ENCODE results near the gene AMBRA1.

AMBRA1 gene

GRCh38 chr11:46429717-46430116 is 164.1 kb downstream of the AMBRA1 start:
- DNase-seq = no peak

- no peak for DNase-seq
Observed at GRCh38 chr11:46427364-46427763, 166.5 kb downstream of the AMBRA1 start.

- DNase-seq = no peak
Observed at GRCh38 chr11:46426233-46426991, 167.4 kb downstream of the AMBRA1 start.

DNA sequence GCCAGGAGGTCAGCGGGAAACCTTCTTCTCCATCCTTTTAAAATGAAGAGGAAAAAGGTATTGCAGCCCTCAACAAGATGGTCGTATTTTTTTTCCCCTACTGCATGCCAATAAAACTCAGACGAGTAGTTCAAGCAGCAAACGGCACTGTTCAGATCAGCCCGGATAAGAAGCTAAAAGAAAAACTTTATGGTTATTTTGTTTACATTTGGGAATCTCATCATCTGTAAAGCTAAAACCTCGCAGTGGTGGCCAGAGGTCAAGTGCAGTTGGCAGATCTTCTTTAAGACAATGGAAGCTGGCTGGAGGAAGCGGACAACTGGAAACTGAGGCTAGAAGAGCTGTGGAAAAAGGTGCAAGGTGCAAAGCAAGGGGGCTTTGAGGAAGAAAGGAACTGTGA is 171.2 kb downstream of the AMBRA1 start:
- no peak for DNase-seq

DNA sequence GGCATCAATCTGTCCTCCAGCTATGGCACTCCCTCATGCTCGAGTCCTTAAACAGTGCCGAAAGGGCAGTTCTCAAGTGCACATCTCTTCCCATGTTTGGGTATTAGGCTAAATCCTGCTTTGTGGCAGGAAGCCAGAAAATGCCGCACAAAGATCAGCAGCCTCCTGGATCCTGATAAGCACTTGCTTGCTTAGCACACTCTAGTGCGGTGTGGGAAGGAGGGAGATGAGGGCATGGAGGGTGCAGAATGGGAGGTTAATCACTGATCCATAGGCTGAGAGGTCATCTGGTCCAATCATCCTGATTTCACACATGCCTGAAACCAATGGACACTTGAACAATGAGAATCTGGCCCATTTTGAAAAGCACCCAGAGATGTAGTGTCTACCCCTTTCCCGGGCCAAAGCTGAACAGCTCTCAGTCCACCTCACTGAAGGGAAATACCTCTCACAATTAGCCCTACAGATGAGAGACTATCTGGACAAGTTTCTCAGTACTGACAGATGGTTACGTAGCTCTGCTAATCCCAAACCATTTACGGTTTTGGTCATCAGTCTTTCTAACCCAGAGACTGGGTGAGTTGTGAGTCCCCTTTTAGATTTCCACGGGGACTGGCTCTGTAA is 172.5 kb downstream of the AMBRA1 start:
- DNase-seq = no peak

GRCh38 chr11:46420513-46420912 is 173.3 kb downstream of the AMBRA1 start:
- DNase-seq = no peak

DNA sequence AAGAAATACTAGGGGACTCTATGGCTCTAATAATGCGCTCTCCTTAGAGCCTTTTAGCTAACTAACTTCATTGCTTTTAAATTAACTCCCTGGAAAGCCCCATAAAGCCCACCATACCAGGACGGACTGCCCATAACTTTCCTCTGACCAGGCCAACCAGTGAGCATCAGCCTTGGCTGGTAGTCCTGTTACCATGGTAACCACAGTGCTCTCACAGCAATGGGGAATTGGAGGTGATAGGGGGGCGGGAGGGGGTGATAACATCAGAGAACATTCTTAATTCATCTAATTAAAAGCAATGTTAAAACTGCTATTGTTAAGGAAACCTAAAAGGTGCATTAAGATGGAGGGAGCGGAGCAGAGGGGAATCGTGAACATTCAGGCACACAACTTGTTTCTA is 175.1 kb downstream of the AMBRA1 start:
- no peak for DNase-seq

- DNase-seq = no peak
Observed at GRCh38 chr11:46417711-46418110, 176.1 kb downstream of the AMBRA1 start.

DNA sequence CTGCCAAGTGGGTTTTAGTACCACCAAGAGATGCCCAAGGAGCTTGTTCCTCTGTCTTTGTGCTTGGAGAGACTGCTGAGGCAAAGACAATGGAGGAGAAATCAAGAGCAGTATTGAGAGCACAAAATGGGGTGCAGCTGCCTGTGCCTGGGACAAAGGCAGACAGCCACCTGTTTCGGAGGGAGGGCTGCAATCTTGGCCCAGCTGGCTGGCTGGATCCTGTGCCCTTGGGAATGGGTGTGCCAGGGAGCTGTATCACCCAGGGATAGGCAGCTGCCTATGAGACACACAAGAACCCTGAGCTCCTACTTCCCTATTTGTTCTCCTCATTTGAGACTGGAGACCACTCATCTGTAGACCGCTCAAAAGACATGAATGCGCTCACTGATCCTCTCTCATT is 178.9 kb downstream of the AMBRA1 start:
- DNase-seq = no peak

DNA sequence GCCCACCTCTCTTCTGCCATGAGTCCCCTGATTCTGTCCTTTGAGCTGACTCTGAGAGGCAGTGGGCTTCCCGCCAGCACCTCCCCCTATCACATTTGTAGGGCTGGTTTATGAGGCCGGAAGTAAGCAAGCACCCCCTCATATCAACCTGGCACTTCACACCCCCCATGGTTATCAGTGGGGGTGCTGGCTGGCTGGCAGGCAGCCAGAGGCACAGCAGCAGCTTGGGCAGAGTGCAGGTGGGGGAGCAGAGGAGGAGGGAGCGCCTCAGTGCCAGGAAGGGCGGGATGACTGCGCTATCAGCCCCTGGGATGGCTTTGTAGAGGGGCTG is 179.4 kb downstream of the AMBRA1 start:
- DNase-seq = peak; percentile 71

DNA sequence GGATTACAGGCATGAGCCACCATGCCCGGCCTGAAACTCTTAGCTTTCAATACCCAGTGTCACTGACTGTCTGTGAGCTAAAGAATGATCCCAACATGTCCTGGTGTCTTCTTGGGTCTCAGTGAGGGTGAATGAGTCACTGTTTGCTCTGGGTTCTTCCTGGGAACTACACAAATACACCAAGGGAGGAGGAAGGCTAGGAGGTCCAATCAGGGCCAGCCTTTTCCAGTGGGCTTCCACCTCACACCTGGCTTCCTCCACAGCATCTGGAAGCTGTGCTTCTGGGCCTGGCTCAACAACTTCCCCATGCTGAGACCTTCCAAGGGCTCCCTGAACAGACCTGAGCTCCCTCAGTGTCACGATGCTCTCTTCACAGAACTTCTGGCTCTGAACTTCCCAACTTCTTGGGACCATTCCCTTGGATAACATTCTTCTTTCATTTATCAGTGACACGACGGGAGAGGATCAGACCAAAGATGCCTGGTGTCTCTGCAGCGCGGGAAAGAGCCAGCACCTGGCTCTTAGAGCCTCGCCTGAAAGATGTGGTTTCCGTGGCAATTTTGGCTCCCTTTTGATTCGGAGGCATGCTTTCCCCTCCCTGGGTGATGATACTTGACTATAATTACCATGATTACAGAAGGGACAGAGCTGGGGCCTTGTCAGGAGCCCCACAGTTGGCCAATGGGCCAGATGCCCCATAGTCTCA is 179.9 kb downstream of the AMBRA1 start:
- DNase-seq = peak; percentile 77

DNA sequence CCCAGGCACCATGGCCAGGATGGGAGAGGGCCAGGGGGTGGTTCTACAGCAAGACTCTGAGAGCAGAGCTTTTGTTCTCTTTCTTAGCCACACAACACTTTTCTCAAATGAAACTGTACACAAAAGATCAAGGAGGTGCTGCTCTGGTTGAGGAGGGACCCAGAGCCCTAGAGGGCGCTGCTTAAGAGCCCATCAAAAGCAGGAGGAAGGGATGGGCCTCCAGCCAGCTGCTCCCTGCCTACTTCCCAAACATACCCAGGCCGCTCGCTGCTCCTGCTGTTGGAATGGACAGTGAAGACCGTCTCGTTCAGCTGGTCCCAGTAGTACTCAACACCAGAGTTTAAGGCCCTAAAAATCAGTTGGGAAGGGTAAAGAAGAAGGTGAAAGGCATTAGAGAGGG is 183.8 kb downstream of the AMBRA1 start:
- DNase-seq = no peak

GRCh38 chr11:46408407-46408986 is 185.3 kb downstream of the AMBRA1 start:
- DNase-seq = no peak

DNA sequence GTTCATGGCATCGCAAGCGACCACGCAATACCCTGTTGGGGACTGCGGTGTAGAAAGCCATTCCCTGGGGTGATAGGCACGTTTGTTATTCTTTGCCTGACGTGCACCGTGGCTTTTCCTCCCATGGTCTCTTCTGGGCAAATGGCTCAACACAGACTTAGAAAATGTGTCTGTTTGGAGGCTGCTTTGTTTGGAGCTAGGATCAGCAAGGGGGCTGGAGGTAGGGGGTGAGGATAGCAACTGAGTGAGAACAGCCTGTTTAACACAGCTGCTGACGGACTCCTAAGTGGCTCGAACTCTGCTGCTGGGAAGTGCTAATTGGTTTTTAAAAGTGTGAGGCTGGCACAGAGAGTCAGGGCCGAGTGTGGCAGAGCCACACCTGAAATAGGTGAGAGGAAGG is 186.2 kb downstream of the AMBRA1 start:
- no peak for DNase-seq

GRCh38 chr11:46404476-46405017 is 189.3 kb downstream of the AMBRA1 start:
- DNase-seq = no peak

GRCh38 chr11:46402957-46403902 is 190.6 kb downstream of the AMBRA1 start:
- no peak for DNase-seq

- DNase-seq = no peak
Observed at GRCh38 chr11:46397526-46397925, 196.3 kb downstream of the AMBRA1 start.

DNA sequence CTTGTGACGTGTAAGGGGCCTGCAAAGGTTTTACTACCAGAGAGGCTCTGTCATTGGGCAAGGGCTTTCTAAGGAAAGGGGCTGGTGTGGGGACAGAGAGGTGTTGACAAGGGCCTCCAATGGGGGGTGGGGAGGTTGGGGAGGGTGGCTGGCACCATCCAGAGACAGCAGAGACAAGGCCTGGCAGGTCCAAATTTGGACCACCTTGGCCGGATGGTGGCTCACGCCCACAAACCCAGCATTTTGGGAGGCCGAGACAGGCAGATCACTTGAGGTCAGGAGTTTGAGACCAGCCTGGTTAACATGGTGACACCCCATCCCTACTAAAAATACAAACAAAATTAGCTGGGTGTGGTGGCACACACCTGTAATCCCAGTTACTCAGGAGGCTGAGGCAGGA is 200.1 kb downstream of the AMBRA1 start:
- DNase-seq = no peak

- no peak for DNase-seq
Observed at GRCh38 chr11:46393231-46393616, 200.6 kb downstream of the AMBRA1 start.

- peak; percentile 64 for DNase-seq
Observed at GRCh38 chr11:46392421-46393230, 201.2 kb downstream of the AMBRA1 start.

GRCh38 chr11:46391578-46392420 is 202.0 kb downstream of the AMBRA1 start, which contains the start of gene CHRM4:
Gene CHRM4 (minus strand): TSS chr11:46391776. CDS start chr11:46386557, 5,219 bp downstream.
- DNase-seq = peak; percentile 82

Measured in DMS153 (cell line).